ENCODE results near the gene ATRIP.

ATRIP gene

DNA sequence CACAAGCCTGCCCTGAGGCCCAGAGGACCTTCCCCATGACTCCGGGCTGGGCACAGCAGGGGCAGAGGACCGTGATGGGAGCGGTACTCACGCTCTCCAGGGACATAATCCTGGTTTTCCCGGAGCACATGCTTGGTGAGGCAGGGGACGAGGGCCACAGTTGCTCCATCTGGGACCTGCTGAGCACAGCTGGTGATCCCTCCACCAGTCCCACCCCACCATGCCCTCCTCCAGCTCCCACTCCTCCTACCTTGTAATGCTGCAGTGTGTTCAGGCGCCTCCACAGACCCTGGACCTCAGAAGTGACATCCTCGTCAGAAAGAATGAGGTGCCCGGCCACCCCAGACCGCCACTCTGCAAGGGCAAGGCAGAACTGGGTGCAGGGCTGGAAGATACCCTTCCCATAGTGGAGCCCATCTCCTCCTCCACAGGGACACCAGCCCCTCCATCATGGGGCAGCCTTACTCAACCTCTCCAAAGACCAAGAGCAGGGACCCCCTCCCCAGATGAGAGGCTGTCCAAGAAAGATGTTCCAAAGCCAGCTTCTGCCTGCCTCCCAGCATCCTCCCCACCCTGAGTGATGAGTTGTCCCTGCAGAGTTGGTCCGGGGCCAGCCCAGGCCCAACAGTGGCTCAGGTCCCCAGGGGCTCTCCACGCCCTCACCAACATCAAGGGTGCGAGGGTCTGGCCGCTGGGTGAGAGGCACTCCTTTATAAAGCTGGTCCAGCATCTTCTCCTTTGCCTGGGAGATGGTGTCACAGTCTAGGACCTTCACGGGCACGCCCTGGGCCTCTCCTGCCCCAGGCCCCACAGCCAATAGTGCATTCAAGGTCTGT is 36.1 kb upstream of the ATRIP start:
- no peak for DNase-seq

DNA sequence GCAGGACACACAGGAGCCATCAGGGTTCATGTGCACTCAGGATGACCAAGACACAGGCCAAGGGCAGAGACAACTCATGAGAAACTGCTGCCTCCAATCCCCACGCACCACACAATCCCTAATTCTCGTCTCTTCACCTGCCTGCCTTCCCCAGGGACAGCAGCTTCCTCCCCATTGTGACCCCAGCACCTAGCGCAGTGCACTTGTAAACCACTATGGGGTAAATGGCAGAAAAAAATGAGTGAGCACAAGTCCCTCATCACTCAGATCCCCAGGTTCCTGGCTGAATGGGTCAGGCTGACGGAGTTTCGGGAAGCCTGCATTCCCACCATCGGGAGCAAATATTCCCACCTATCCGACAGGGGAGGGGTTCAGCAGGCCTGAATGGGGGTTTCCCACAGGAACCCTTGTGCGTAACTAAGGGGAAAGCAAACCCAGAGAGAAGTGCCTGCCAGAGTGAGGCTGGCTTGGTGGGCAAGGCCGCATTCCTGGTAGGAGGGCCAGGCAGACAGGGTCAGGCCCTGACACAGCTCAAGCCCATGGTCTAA is 35.4 kb upstream of the ATRIP start:
- DNase-seq, result no peak

DNA sequence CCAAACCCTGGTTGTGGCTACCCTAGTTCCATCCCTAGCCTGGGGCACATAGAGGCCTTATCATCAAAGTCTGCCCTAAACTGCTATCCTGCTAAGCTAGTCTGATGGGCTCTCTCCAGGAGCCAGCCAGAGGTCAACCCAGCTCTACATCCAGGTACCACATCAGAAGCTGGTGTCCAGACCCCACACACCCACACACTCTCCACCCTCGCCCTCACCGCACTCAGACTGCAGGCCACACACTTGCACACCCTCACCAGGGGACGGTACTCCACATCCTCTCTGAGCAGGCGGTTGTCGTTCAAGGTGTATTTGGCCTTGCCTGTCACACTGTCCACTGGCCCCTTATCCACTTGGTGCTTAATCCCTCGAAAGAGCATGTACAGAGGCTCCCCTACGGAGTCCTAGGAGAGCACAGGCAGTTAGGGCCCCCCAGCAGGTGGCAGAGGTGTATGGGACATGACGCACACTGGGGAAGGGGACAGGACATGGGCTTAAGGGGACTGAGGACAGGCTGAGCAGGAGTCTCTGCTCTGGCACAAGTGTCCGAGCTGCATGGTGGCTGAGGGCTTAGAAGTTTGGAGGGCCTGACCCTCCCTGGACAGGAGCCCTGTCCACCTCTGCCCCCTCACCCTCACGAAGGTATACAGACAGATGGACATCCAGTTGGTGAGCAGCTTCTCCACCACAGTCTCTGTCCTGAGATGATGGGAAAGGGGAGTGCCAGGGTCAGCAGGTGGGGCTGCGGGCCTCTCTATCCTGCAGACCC is 34.7 kb upstream of the ATRIP start:
- DNase-seq, result no peak

DNA sequence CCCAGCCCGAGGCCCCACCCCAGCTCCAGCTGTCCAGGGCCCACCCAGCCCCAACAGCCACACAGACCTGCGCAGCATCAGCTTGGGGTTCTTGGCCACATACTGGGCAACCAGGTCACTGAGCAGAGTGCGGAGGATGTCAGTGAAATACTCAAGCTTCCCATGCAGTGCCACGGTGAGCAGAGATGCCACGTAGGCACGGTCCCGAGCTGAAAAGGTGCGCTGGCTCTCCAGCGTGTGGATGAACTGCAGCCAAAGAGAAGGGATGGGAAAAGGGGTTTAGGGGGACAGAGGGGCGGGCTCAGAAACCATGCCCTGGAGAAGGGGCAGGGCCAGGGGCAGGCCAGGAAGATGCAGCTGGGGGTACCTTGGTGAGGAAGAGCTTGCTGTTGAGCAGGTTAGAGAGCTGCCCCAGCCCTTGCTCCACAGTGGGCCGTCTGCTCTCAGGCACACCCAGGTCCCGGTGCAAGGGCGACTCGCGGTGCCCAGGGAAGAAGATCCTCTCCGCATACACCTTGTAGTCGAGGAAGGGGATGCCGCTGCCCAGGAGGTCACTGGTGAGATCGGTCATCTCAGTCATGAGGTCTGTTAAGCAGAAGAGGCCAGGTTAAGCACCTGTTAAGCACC is 34.0 kb upstream of the ATRIP start:
- no peak for DNase-seq

DNA sequence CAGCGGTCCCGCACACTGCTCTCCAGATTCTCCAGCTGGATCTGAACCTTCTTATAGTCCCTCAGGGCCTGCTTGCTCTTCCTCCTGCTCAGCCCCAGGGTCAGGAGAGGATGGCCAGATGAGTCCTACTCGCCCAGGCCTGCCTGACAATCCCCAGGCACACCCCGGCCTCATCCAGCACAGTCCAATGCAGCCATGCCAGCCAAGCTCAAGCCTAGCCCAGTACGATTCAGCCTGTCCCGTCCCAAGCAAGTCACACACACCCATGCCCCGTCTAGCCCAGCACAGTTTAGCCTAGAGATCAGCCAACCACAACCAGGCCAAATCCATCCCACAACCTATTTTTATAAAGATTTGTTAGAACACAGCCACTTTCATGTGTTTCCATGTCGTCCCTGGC is 33.5 kb upstream of the ATRIP start:
- DNase-seq, result no peak

DNA sequence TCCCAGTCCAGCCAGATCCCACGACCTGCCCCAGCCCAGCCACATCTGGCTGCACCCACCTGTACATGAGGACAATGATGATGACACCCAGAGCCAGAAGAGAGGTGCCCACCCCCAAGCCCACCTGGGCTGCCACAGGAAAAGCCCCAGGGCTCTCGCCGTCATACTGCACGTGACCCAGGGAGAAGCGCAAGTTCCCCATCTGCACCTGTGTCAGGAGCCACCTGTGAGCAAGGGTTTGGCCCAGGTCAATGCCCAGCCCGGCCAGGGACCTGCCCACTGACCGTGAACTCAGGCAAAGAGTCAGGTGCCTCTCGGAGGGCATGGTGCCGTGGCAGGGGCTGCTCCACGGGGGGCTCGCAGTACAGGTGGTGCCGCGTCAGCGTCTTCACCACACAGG is 32.9 kb upstream of the ATRIP start:
- no peak for DNase-seq

DNA sequence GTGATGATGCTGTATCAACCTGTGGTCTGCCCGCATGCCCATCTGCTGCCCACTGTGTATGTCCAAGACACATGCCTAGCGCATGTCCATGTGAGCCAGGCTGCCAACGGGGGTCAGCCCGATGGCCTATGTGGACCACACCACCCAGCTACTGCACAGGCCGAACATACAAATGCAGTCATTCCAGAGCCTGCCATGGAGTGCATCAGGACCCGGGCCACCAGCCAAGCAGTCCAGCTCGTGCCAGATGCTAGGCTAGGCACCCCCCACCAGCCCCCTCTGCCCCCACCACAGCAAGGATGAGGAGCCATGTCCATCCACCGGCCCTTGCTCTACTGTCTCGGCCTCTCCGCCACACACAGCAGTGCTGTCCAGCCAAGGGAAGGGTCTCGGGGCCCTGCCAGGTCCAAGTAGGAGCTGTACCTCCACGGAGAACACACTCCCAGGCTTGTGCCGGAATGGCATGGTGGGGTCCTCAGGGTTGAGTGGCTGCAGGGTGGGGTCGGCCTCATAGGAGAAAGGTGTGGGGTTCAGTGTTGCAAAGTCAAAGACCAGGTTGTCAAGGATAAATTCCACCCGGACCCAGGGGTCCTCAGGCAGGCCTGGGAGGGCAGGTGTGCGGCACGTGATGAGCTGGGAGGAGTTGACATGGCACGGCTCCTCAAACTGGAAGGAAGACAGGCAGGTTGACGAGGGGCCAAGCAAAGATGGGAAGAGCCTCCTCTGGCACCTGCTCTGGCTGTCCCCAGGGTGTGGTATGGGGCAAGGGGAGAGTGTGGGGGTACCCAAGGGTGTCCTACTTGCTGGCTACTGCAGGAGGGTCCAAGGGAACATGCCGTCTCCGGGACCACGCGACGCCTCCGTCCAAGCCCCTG is 31.9 kb upstream of the ATRIP start:
- DNase-seq, result no peak

DNA sequence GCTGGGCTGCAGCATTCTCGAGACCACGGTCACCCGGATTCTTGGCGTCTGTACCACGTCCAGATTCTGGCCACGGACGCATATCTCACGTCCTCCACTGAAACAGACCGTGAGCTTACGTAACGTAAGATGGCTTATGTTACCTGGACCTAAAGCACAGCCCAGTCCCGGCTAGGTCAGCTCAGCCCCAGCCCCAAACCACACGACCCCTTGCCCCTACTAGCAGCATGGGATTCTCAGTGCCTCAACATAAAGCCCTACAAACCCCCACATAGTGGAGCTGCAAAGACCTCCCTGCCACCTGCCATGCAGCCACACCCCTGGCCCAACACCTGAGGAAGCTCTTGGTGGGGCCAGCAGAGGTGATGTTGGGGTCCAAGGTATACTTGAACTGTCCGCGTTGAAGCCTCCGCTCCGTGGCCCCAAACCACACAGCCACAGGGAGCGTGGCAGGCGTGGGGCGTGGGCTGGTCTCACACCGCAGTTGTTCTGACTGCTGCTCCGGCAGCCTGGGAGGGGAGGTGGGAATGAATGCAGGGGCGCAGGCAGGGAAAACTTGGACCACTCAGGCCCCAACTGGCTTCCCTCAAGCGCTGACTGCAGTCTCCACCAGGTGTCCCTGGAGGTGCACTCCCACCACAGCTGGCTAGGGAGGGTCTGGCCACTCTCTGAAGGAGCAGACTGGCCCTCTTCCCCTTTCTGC is 31.1 kb upstream of the ATRIP start:
- no peak for DNase-seq

DNA sequence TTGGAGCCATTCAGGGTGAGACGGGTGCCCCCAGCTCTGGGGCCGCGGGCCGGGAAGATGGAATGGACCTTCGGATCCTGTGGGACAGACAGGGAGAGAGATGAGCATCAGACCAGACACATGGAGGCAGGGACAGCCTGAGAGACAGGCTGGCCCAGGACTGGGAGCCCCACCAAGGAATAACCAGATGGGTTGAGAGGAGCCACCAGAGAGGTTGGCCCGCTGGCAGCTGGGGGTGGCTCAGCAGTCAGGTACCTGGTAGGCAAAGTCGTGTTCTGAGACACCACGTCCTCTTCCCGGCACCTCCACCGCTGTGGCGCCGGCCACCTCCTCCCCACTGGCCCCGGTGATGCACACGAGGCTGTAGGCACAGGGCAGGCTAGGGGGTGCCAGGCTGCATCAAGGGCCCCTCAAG is 30.4 kb upstream of the ATRIP start:
- DNase-seq, result no peak

DNA sequence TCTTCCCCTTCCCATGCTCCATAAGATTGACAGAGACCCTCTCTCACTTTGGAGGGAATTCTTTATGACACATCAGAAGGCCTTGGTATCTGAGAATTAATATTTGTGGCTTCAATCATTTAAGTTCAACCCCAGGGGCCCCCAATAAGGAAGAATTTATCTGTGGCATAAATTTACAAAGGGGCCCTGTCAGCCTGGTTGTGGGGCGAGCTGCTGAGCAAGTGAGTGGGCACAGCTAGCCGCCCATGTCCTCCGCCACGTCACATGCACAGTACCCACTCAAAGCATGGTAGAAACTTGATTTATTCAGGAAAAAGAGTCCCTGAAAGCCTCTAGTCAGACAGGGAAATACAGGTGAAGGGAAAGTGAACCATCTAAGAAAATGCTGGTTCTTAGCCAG is 30.0 kb upstream of the ATRIP start:
- DNase-seq, result no peak

DNA sequence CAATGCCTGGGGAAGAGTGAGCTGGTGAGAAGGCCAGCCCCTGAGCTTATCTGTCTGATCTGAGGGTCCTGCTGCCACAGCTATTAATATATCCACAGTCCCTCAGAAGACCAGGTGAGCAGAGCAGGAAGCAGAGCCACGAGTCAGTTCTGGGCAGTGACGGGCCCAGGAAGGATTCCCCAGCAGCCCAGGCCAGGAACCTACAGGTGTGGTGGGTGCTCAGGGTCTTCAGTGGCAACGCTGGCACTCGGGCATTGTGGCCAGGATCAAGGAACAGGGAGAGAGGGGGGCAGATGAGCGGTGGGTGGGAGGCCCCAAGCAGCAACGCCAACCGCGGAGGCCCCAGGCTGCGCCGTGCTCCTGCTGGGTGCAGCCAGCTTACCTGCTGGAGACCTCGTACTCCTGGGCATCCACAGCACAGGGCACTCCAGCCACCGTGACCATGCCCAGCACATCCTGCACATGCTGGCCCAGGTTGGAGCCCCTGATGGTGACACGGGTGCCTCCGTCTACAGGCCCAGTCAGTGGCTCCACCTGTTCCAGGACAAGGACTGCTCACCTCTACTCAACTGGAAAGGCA is 28.9 kb upstream of the ATRIP start:
- no peak for DNase-seq

DNA sequence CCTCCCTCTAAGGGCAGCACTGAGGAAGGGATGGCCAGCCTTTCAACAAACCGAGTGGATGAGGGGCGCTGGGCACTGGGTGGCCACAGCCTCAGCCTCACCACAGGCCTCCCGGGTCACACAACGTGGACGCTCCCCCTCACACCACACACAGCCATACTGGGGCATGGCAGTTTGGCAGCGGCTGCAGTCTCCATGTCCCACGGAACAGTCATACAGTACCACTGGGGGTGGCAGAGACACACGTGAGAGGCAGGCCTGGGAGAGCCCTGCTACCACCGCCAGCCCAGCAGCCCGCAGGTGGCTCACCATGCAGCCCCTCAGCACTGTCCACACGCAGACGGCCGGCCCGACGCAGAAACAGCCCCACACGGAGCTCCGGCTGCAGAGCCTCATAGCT is 28.4 kb upstream of the ATRIP start:
- DNase-seq, result no peak

DNA sequence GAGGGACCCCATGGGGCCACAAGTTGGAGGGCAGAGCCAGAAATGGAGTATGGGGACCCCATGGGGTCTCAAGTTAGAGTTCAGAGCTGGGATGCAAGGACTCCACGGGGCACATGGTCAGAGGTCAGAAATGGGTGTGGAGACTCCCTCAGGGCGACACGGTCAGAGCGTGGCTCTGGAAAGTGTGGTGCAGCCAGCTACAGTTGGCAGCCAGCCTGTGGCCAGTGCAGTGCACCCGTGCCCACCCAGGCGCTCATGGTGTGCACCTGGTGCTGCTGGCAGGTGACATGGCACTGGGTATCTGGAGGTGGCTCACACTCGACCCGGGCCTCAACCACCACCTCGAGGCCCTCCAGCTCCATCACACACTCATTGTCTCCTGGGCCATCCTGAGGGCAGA is 27.9 kb upstream of the ATRIP start:
- no peak for DNase-seq

DNA sequence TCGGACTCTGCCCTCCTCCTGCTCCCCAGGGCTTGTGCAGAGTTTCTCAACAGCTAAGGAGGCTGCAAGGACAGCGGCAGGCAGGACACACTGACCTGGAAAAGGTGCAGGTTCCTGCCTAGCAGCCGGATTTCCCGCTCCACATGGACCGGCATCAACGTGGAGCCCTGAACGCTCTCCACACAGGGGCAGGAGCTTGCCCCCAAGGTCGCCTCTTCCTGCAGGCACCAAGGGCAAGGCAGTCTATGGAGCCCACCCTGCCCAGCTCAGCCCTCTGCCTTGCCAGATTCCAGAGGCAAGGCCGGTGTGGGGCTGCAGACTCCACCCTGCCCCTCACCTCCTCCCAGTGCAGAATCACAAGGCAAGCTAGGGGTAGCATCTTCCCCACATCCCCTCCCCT is 27.4 kb upstream of the ATRIP start:
- no peak for DNase-seq

DNA sequence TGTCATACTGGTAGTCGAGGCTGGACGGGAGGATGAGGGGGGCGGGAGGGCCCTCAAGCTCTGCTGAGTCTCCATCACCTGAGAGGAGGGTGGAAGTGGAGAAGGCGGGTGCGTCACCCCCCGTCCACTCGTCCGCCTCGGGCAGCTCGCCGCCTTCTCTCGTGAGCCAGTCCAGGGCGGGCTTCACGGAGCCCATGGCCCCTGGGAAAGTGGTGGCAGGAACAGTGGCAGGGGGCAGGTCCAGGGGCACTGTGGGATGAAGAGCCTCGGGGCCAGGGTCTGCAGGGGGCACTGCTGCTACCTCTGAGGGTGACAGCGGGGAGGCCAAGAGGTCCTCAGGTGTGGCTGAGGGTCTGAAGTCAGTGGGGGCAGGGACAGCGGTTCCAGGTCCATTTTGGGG is 26.9 kb upstream of the ATRIP start:
- no peak for DNase-seq

DNA sequence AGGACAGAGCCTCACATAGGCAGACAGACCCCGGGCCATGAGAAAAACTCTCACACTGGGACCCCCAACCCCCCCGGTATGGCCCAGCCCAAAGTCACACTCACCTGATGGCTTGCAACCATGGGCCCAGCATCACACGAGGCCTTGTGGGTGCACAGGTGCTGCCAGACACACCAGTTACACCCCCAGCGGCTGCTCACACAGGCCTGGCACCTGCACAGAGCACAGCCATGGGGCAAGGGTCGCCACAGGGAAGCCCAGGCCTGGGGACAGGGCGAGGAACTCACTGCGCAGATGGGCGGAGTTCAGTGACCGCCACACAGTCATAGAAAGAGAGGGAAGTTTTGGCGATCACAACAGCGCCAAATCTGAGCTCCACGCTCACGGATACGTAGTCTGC is 26.0 kb upstream of the ATRIP start:
- DNase-seq, result no peak

DNA sequence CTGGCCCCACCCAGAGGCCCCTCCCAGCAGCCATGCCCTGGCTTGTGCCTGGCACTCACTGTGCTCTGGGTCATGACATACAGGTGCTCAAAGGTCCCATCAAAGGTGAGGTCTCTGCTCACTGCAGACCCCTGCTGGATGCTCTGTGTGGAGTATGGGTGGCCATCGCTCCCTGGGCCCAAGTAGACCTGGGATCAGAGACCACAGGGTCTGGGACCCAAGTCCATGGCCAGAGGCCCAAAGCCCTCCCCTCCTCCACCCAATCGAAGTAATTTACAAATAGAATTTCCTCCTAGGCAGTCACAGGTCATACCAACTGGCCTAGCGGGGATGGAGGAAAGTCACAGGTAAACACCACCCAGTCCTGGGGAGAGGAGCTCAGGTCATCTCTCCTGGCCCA is 24.3 kb upstream of the ATRIP start:
- DNase-seq, result no peak

DNA sequence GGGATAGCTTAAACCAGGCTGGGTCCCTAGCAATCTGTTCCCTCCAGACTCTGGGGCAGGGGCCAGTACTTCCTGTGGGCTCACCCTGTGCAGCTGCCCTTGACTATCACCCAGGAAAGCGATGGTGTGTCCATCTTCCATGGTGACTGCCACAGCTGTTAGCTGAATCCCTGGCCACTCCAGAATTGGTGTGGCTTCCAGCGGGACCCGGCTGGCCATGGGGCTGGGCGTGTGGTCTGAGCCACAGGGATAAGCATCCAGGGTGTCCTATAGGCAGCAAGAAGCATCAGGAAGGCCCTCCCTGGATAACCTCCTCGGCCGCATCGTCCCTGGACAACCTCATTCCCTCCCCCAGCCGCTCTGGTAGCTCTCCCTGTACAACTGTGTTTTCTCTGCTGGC is 23.9 kb upstream of the ATRIP start:
- DNase-seq, result no peak

DNA sequence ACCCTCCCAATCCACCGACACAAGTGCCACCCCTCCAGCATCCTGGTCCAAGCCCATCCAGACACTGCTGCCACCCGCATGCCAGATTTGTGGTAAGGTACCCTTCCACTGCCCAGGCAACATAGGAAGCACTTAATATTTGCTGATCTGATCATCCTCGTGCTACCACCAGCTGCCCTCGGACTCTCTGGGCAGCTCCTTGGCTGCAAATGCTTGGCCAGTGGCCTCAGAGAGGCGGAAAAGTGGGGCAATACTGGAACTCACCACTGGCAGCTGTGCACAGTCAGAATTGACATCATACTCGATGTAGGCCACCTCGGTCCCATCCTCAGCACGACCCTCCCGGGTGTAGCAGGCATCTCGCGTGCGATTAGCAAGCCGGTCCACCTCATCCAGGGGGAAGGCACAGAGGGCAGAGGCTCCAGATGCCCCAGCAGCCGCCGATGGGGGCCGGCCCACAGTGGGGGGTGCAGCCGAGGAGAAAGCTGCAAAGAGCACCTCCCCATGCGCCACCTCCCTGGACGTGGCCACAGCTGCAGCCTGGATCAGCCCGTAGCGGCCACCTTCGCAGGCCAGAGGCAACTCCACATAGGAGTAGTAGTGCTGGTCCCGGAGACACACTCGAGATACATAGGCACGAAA is 23.2 kb upstream of the ATRIP start:
- no peak for DNase-seq

DNA sequence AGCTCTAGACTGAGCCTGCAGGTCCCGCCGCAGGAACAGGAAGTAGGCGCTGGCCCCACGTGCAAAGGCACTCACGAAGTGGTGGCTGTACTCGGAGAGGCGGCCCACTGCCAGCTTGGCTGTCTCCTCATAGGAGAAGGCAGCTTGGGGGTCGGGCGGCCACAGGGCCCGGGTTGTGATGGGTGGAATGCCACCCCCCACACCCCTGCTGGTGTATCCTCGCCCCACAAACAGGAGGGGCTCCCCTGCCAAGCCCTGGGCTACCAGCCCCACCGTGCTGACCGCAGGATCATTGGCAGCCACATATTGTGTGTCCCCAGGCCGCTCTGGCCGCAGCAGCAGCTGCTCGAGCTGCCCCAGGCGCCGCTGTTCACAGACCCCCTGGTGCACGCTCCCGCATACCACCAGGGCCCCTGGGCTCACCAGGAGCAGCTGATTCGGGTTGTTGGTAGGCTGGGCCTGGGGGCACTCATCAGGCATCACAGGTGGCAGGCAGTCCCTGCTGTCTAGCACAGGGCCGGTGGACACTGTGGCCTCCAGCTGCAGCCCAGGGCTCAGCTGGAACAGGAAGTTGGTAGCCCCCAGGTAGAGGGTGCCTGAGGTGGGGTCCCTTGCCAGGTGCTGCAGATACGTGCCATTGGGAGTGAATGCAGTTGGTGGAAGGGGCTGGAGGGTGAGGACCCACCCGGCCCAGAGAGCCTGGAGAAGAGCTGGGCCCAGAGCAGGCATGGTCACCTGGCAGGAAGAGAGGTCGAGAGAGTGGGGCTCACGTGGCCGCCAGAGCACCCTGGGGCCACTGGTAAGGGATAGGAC is 22.4 kb upstream of the ATRIP start:
- DNase-seq, result no peak

Measured in NCI-H1694 treated with DMSO at 0.1 percent for 48 hours (cell line).